ENCODE data around the gene COMP. TPM values are rescaled to one million over a fixed set of nuclear protein-coding genes. Genes with fewer than 3 reads are reported as not detected.

COMP gene
- total RNA-seq, 1 experiment from 2014 or later, result not detected

DNA sequence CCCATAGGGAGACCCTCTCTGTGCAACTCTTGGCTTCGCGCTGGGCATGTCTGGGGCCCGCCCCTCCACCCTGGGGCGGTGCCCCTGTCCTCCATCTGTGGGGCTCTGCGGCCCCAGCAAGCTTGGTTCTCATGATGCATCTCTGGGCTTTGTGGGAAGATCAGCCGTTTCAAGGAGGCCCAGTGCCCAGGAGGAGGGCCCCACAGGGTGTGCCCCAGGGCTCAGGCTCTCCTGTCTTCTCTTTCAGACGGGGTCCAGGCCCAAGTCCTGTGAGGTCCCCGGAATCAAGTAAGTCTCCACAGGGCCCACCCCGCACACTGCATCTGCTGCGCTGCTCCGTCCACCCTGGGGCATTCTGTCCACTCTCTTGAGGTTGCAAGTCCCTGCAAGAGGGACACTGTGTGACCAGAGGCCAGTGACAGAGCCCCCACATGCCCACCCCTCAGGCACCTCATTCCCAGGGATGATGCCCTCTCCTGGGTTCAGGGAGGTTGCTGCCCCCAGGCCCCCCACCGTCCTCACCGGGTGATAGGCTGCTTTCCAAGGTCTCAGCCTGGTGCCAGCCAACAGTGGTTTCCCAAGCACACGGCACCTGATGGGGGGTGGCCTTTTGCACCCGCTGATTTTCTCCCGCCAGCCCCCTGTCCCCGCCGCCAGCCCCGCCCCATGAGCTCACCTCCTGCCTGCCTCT lies 31.7 kb downstream of the COMP start (continued):
- TF ChIP-seq EZH2phosphoT487 (IDR thresholded peaks at IDR 0.05; ENCODE audit: borderline replicate concordance) (no peak), YY1 (IDR thresholded peaks at IDR 0.05; ENCODE audit: extremely low read depth, insufficient replicate concordance, low read depth, low read length) (no peak), POLR2AphosphoS5 (IDR thresholded peaks at IDR 0.05; ENCODE audit: low read depth, low read length) (no peak), EZH2 (IDR thresholded peaks at IDR 0.05) (no peak), FOSL1 (IDR thresholded peaks at IDR 0.05; ENCODE audit: low read depth) (no peak), EGR1 (IDR thresholded peaks at IDR 0.05; ENCODE audit: low read depth) (no peak), ELF1 (IDR thresholded peaks at IDR 0.05; ENCODE audit: borderline replicate concordance, low read depth) (no peak), CEBPB (IDR thresholded peaks at IDR 0.05; ENCODE audit: low read depth) (no peak), TCF7L2 (IDR thresholded peaks at IDR 0.05; ENCODE audit: borderline replicate concordance, extremely low read depth, insufficient read depth, insufficient read length) (no peak), POLR2A (IDR thresholded peaks at IDR 0.05; ENCODE audit: borderline replicate concordance, extremely low read depth, insufficient read depth, insufficient read length) (no peak), CBX3 (IDR thresholded peaks at IDR 0.05; ENCODE audit: low read depth) (no peak)
- TF ChIP-seq, protein P1, sequence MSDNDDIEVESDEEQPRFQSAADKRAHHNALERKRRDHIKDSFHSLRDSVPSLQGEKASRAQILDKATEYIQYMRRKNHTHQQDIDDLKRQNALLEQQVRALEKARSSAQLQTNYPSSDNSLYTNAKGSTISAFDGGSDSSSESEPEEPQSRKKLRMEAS (IDR thresholded peaks at IDR 0.05), result no peak
- TF ChIP-seq, protein P2, sequence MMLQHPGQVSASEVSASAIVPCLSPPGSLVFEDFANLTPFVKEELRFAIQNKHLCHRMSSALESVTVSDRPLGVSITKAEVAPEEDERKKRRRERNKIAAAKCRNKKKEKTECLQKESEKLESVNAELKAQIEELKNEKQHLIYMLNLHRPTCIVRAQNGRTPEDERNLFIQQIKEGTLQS (IDR thresholded peaks at IDR 0.05), result no peak

DNA sequence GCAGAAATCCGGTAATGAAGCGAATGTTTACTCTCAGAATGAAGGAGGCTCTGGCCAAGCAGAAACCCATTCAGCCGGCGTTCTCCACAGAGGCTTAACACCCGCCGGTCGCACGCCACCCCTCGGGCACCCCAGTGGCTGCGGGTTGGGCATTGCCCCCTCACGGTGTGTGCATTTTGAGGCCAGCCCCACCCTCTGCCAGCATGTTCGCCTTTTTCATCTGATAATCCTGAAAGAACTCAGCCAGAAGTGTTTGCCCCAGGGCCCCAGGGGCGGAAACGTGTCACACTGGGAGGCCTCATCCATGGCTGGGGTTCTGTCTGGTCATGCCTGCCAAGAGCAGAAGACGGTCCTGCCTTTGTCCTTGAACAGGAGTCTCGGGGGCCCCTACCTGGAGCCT lies 34.2 kb downstream of the COMP start:
- DNase-seq (ENCODE audit: low read depth, low spot score) (no peak), ATAC-seq (no peak)
- no peaks in the 10 kb centered on the region for H3K79me2 ChIP-seq (ENCODE audit: insufficient read depth, low read length)
- CTCF ChIA-PET, result no interaction called here
- no peaks in the 10 kb centered on the region for H3K9me3 ChIP-seq (ENCODE audit: control insufficient read depth in 1 of 2, insufficient read depth in 1 of 2, low read depth in 1 of 2, low read length in 2 of 2)
- POLR2A ChIA-PET, result no interaction called here
- no peak overlapping the region for H3K4me3 ChIP-seq (replicated peaks in 1 of 2; ENCODE audit: low read depth in 1 of 2, low read length in 2 of 2)
- no TSS peak for BruUV-seq (replicated peaks)
- TF ChIP-seq, protein P3, sequence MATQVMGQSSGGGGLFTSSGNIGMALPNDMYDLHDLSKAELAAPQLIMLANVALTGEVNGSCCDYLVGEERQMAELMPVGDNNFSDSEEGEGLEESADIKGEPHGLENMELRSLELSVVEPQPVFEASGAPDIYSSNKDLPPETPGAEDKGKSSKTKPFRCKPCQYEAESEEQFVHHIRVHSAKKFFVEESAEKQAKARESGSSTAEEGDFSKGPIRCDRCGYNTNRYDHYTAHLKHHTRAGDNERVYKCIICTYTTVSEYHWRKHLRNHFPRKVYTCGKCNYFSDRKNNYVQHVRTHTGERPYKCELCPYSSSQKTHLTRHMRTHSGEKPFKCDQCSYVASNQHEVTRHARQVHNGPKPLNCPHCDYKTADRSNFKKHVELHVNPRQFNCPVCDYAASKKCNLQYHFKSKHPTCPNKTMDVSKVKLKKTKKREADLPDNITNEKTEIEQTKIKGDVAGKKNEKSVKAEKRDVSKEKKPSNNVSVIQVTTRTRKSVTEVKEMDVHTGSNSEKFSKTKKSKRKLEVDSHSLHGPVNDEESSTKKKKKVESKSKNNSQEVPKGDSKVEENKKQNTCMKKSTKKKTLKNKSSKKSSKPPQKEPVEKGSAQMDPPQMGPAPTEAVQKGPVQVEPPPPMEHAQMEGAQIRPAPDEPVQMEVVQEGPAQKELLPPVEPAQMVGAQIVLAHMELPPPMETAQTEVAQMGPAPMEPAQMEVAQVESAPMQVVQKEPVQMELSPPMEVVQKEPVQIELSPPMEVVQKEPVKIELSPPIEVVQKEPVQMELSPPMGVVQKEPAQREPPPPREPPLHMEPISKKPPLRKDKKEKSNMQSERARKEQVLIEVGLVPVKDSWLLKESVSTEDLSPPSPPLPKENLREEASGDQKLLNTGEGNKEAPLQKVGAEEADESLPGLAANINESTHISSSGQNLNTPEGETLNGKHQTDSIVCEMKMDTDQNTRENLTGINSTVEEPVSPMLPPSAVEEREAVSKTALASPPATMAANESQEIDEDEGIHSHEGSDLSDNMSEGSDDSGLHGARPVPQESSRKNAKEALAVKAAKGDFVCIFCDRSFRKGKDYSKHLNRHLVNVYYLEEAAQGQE (IDR thresholded peaks at IDR 0.05; ENCODE audit: low read depth), result no peak
- TF ChIP-seq CEBPB (IDR thresholded peaks at IDR 0.05; ENCODE audit: low read depth) (no peak), EZH2phosphoT487 (IDR thresholded peaks at IDR 0.05; ENCODE audit: borderline replicate concordance) (no peak), EZH2 (IDR thresholded peaks at IDR 0.05) (no peak), ZNF274 (IDR thresholded peaks at IDR 0.05; ENCODE audit: low read depth, low read length) (no peak), SRF (IDR thresholded peaks at IDR 0.05; ENCODE audit: low read depth) (no peak), CBX3 (IDR thresholded peaks at IDR 0.05; ENCODE audit: low read depth) (no peak), TCF7L2 (IDR thresholded peaks at IDR 0.05; ENCODE audit: borderline replicate concordance, extremely low read depth, insufficient read depth, insufficient read length) (no peak), JUND (IDR thresholded peaks at IDR 0.05) (no peak)
- TF ChIP-seq, protein P2 (IDR thresholded peaks at IDR 0.05), result no peak
- TF ChIP-seq, protein P4, sequence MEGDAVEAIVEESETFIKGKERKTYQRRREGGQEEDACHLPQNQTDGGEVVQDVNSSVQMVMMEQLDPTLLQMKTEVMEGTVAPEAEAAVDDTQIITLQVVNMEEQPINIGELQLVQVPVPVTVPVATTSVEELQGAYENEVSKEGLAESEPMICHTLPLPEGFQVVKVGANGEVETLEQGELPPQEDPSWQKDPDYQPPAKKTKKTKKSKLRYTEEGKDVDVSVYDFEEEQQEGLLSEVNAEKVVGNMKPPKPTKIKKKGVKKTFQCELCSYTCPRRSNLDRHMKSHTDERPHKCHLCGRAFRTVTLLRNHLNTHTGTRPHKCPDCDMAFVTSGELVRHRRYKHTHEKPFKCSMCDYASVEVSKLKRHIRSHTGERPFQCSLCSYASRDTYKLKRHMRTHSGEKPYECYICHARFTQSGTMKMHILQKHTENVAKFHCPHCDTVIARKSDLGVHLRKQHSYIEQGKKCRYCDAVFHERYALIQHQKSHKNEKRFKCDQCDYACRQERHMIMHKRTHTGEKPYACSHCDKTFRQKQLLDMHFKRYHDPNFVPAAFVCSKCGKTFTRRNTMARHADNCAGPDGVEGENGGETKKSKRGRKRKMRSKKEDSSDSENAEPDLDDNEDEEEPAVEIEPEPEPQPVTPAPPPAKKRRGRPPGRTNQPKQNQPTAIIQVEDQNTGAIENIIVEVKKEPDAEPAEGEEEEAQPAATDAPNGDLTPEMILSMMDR (IDR thresholded peaks at IDR 0.05 in 2 of 3, conservative IDR thresholded peaks at IDR 0.05 in 1 of 3; ENCODE audit: borderline replicate concordance in 1 of 3, insufficient read depth in 1 of 3, low read depth in 2 of 3, low read length in 2 of 3), result no peak
- no peak overlapping the region for H3K27ac ChIP-seq (ENCODE audit: low read depth, low read length)
- intact Hi-C loops (cut with micrococcal nuclease), result no loop called here
- no peaks in the 10 kb centered on the region for H3K36me3 ChIP-seq (ENCODE audit: control insufficient read depth in 1 of 2, insufficient read depth in 2 of 2, low read length in 2 of 2)
- H3K4me2 ChIP-seq (ENCODE audit: low read length), result no peak overlapping the region
- H2AFZ ChIP-seq (ENCODE audit: low read depth, low read length, poor library complexity, severe bottlenecking), result no peak overlapping the region
- H4K20me1 ChIP-seq (ENCODE audit: insufficient read depth), result no peaks in the 10 kb centered on the region
- H3K9me2 ChIP-seq (ENCODE audit: insufficient read depth), result no peaks in the 10 kb centered on the region
- H3K9ac ChIP-seq (ENCODE audit: low read length), result no peak overlapping the region
- H3K4me1 ChIP-seq (ENCODE audit: control insufficient read depth in 1 of 2, insufficient read depth in 2 of 2, low read length in 2 of 2), result peaks cover 3 to 5% of the 10 kb centered on the region in 2 experiments; a peak in 3 of 4 replicates
- H3K27me3 ChIP-seq (ENCODE audit: insufficient read depth, low read length), result no peaks in the 10 kb centered on the region
- RAD21 ChIA-PET (ENCODE audit: low non-redundant PET in 1 of 2, low total read pairs in 2 of 2, uncharacterized antibody in 2 of 2, unreplicated experiment in 2 of 2), result no interaction called here

All from HCT116 (cell line).